HepG2 (cell line): Measurements from ENCODE around the gene GRK4. TPM values are rescaled to one million over a fixed set of nuclear protein-coding genes. Genes with fewer than 3 reads are reported as not detected.

ENCODE experiments used
- AHDC1 ChIP-seq: sonication (generic); formaldehyde crosslinking; IDR thresholded peaks from 2 replicates; pipeline ENCODE4 v1.5.1; 2020; ENCODE audit warnings: mild to moderate bottlenecking, missing genetic modification reagents, borderline replicate concordance
- ATF7 ChIP-seq, 2 experiments: fragments of 450-650 bp in 1 of 2; sonication (generic) in 1 of 2; formaldehyde crosslinking in 1 of 2; IDR thresholded peaks; 2 replicates each; pipeline versions ENCODE4 v1.4.0 to v1.6.1; 2016 to 2020; ENCODE audit warnings: antibody characterized with exemption in 1 of 2, mild to moderate bottlenecking in 1 of 2, missing genetic modification reagents in 1 of 2
- IKZF1 ChIP-seq: fragments of 450-650 bp; IDR thresholded peaks from 2 replicates; pipeline ENCODE4 v1.7.1; 2016
- JDP2 ChIP-seq: sonication (generic); formaldehyde crosslinking; IDR thresholded peaks from 2 replicates; pipeline ENCODE4 v1.8.1; 2022; ENCODE audit warnings: missing genetic modification reagents, borderline replicate concordance
- MZF1 ChIP-seq: sonication (generic); formaldehyde crosslinking; IDR thresholded peaks from 2 replicates; pipeline ENCODE4 v1.8.1; 2023; ENCODE audit warnings: mild to moderate bottlenecking, missing genetic modification reagents, borderline replicate concordance
- PLRG1 ChIP-seq: fragments of 450-650 bp; conservative IDR thresholded peaks from 2 replicates; pipeline ENCODE4 v1.6.1; 2016
- SMAD3 ChIP-seq: sonication (generic); formaldehyde crosslinking; IDR thresholded peaks from 2 replicates; pipeline ENCODE4 v1.4.0; 2020; ENCODE audit warnings: missing genetic modification reagents
- SNRNP70 ChIP-seq: fragments of 200-400 bp; formaldehyde crosslinking; IDR thresholded peaks from 2 replicates; pipeline ENCODE4 v1.6.1; 2017; ENCODE audit warnings: mild to moderate bottlenecking, low read depth, low read length, moderate library complexity
- SRSF1 ChIP-seq: fragments of 200-400 bp; formaldehyde crosslinking; optimal IDR thresholded peaks from 2 replicates; pipeline ENCODE3; 2017; ENCODE audit warnings: mild to moderate bottlenecking, low read depth, low read length, moderate library complexity
- XRCC5 ChIP-seq: fragments of 200-400 bp; formaldehyde crosslinking; optimal IDR thresholded peaks from 2 replicates; pipeline ENCODE3; 2017; ENCODE audit warnings: mild to moderate bottlenecking, low read length
- polyA plus RNA-seq, 8 experiments: library from polyadenylated mRNA; depleted of rRNA in 3 of 8; stranded (reverse) in 7 of 8; unstranded in 1 of 8; fragments of >200 nt; fragmentation: Illumina TruSeq in 4 of 8; extraction: Trizol in 4 of 8; gene quantifications; 2 replicates each; pipeline versions ENCODE4 v1.2.1 to v1.2.3, GENCODE V29; 2011 to 2016; ENCODE audit warnings: low read depth in 4 of 8, missing spikeins in 1 of 8, mixed read lengths in 1 of 8; ENCODE audit not compliant: insufficient read depth in 1 of 8
- total RNA-seq, 5 experiments: library from RNA; depleted of rRNA; stranded (reverse); fragments of >200 nt; fragmentation: Illumina TruSeq; extraction: Trizol; gene quantifications; 2 replicates each; pipeline ENCODE4 v1.2.3, GENCODE V29; 2016; ENCODE audit warnings: low read depth in 1 of 5
- TF ChIP-seq, protein P1 (sequence below): sonication (generic); formaldehyde crosslinking; IDR thresholded peaks from 2 replicates; pipeline ENCODE4; 2020; ENCODE audit warnings: missing genetic modification reagents, mild to moderate bottlenecking, borderline replicate concordance
- TF ChIP-seq, protein P2 (sequence below): sonication (generic); formaldehyde crosslinking; IDR thresholded peaks from 2 replicates; pipeline ENCODE4 v1.9.0; 2021; ENCODE audit warnings: missing genetic modification reagents, borderline replicate concordance
- TF ChIP-seq, protein P3 (sequence below): sonication (generic); formaldehyde crosslinking; IDR thresholded peaks from 2 replicates; pipeline ENCODE4 v1.4.0; 2020; ENCODE audit warnings: missing genetic modification reagents

The GRK4 gene
- total and polyA plus RNA-seq, 2 of the 13 experiments (the other 11 are each of a cell fraction or from before 2014, with no cell fraction given): 1.8 to 2.0 TPM

DNA sequence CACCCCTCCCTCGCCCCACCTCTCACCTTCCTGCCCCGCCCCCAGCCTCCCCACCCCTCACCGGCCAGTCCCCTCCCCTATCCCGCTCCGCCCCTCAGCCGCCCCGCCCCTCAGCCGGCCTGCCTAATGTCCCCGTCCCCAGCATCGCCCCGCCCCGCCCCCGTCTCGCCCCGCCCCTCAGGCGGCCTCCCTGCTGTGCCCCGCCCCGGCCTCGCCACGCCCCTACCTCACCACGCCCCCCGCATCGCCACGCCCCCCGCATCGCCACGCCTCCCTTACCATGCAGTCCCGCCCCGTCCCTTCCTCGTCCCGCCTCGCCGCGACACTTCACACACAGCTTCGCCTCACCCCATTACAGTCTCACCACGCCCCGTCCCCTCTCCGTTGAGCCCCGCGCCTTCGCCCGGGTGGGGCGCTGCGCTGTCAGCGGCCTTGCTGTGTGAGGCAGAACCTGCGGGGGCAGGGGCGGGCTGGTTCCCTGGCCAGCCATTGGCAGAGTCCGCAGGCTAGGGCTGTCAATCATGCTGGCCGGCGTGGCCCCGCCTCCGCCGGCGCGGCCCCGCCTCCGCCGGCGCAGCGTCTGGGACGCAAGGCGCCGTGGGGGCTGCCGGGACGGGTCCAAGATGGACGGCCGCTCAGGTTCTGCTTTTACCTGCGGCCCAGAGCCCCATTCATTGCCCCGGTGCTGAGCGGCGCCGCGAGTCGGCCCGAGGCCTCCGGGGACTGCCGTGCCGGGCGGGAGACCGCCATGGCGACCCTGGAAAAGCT is 110.9 kb downstream of the GRK4 start, which contains the start of the genes HTT and HTT-AS (continued):
- TF ChIP-seq ATF7 (IDR thresholded peaks at IDR 0.05): no peak
- TF ChIP-seq ATF7 (CRISPR knock-in tag; IDR thresholded peaks at IDR 0.05): no peak
- TF ChIP-seq, protein P1, sequence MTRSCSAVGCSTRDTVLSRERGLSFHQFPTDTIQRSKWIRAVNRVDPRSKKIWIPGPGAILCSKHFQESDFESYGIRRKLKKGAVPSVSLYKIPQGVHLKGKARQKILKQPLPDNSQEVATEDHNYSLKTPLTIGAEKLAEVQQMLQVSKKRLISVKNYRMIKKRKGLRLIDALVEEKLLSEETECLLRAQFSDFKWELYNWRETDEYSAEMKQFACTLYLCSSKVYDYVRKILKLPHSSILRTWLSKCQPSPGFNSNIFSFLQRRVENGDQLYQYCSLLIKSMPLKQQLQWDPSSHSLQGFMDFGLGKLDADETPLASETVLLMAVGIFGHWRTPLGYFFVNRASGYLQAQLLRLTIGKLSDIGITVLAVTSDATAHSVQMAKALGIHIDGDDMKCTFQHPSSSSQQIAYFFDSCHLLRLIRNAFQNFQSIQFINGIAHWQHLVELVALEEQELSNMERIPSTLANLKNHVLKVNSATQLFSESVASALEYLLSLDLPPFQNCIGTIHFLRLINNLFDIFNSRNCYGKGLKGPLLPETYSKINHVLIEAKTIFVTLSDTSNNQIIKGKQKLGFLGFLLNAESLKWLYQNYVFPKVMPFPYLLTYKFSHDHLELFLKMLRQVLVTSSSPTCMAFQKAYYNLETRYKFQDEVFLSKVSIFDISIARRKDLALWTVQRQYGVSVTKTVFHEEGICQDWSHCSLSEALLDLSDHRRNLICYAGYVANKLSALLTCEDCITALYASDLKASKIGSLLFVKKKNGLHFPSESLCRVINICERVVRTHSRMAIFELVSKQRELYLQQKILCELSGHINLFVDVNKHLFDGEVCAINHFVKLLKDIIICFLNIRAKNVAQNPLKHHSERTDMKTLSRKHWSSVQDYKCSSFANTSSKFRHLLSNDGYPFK (CRISPR knock-in tag): 0 out of 2 replicates have a peak, but pooled peaks have one; percentile 10
- TF ChIP-seq, protein P2, sequence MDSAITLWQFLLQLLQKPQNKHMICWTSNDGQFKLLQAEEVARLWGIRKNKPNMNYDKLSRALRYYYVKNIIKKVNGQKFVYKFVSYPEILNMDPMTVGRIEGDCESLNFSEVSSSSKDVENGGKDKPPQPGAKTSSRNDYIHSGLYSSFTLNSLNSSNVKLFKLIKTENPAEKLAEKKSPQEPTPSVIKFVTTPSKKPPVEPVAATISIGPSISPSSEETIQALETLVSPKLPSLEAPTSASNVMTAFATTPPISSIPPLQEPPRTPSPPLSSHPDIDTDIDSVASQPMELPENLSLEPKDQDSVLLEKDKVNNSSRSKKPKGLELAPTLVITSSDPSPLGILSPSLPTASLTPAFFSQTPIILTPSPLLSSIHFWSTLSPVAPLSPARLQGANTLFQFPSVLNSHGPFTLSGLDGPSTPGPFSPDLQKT (CRISPR knock-in tag): no peak
- no peak for TF ChIP-seq SNRNP70
- no peak; the same call in 1 of the 2 replicates for TF ChIP-seq JDP2
- no peak for TF ChIP-seq AHDC1 (CRISPR knock-in tag)
- TF ChIP-seq, protein P3, sequence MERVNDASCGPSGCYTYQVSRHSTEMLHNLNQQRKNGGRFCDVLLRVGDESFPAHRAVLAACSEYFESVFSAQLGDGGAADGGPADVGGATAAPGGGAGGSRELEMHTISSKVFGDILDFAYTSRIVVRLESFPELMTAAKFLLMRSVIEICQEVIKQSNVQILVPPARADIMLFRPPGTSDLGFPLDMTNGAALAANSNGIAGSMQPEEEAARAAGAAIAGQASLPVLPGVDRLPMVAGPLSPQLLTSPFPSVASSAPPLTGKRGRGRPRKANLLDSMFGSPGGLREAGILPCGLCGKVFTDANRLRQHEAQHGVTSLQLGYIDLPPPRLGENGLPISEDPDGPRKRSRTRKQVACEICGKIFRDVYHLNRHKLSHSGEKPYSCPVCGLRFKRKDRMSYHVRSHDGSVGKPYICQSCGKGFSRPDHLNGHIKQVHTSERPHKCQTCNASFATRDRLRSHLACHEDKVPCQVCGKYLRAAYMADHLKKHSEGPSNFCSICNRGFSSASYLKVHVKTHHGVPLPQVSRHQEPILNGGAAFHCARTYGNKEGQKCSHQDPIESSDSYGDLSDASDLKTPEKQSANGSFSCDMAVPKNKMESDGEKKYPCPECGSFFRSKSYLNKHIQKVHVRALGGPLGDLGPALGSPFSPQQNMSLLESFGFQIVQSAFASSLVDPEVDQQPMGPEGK: peak; percentile 63; the same call in 1 of the 2 replicates
- TF ChIP-seq SRSF1: no peak
- TF ChIP-seq IKZF1: no peak
- TF ChIP-seq SMAD3 (CRISPR knock-in tag): 0 out of 2 replicates have a peak, but pooled peaks have one; percentile 42
- TF ChIP-seq XRCC5: peak; percentile 43
- TF ChIP-seq PLRG1: no peak
- TF ChIP-seq MZF1: no peak
